ENCODE data around the gene PHF10.

The PHF10 gene

DNA sequence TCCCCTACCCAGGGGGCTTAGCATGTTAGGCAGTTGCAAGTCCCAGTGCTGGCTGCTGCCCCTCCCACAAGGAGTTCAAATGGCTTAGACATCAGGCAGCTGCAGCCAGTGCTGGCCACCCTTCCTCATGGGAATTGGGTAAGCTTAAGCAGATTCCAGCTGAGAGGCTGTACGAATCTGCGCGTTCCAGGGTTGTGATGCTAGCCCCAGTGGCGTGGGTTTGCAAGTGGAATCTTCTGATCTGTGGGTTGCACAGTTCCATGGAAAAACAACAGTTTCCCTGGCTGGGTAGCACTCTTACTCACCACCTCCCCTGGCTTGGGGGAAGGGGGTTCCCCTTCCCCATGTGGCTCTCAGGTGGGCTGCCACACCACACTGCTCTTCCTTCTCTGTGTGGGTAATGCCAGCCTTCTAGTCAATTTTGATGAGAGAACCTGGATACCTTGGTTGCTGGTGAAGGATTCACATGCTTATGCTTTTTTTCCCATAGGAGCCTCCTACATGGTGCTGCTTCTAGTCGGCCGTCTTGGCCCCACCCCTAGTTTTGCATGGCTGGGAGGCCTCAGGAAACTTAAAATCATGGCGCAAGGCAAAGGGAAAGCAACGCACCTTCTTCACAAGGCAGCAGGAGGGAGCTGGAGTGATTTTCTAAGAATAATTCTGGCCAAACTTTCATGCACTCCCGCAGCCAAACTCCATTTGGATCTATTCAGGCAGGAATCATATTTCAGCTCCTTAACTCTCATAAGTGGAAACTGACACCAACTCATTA is 14.1 kb upstream of the PHF10 start:
- H3K27ac Mint-ChIP-seq, result no peak overlapping the region

DNA sequence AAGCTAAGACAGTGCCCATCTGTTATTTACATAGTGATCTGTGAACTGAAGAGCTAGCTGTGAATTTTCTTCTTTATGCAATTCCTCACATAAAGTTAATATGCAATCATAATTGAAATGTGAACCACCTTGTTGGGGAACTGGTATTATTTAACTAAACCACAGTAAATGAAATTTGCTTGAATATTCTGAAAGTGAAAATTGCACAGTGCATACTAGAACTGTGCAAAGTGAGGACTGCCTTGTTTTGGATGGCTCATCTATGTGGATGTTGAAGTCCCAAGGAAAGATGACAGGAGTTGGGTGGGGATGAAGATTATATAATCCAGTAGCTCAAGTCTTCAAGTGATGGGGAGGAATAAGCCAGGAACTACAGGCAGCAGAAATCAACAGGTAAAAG is 5.7 kb upstream of the PHF10 start:
- Mint-ChIP-seq H3K27ac (no peak overlapping the region), H3K9me3 (peaks cover 7% of the 10 kb centered on the region), H3K36me3 (ENCODE audit: low read depth) (peaks cover 8% of the 10 kb centered on the region), H3K27me3 (peaks cover 6% of the 10 kb centered on the region), H3K4me3 (no peak overlapping the region), H3K4me1 (peaks cover 16% of the 10 kb centered on the region)
- no peak for DNase-seq
- no peak for ATAC-seq

More for the DNA sequence above, 14.1 kb upstream of the PHF10 start:
- ATAC-seq (peak; percentile 77), DNase-seq (peak; percentile 26)
- Mint-ChIP-seq H3K36me3 (ENCODE audit: low read depth) (no peaks in the 10 kb centered on the region), H3K4me3 (no peak overlapping the region), H3K4me1 (peaks cover 13% of the 10 kb centered on the region), H3K9me3 (peaks cover 7% of the 10 kb centered on the region), H3K27me3 (peaks cover 18% of the 10 kb centered on the region)

DNA sequence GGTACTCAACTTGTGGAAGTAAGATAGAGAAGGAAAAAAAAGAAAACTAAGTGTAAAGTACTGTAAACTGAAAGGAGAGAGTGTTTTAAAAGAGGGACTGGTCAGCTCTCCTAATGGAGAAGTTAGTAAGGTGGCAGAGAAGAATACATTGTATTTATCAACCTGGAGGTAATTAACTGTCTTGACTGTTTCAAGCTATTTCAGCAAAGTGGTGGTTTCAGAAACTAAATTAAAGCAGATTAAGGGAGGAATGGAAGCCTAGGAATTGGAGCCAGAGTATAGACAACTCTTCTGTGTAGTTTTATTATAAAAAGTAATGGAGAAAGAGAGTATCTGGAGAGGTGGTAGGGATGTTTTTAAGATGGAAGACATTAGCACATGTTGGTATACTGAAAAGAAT is 2.7 kb upstream of the PHF10 start:
- no peak for ATAC-seq
- Mint-ChIP-seq H3K4me3 (no peak overlapping the region), H3K27me3 (no peaks in the 10 kb centered on the region), H3K27ac (no peak overlapping the region), H3K9me3 (no peaks in the 10 kb centered on the region), H3K4me1 (peaks cover 24% of the 10 kb centered on the region), H3K36me3 (ENCODE audit: low read depth) (peaks cover 10% of the 10 kb centered on the region)
- no peak for DNase-seq

DNA sequence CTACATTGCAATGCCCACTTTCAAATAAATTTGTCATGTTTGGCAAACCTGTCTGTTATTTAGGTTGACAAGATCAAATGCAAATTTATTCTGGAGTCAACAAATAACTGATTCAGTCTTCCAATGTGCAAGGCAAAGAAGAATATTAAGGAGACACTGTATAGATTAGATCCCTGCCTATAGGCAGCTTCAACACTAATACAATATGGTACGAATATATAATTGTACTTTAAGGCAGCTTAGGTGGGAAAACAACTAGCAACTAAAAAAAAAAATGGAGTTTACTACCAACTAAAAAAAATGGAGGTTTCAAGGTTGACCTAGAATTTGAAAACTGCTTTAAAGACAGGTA is 1.7 kb upstream of the PHF10 start:
- peaks cover 32% of the 10 kb centered on the region for H3K4me1 Mint-ChIP-seq
- DNase-seq (no peak), ATAC-seq (no peak)
- H3K27me3 Mint-ChIP-seq, result no peaks in the 10 kb centered on the region
- H3K9me3 Mint-ChIP-seq, result no peaks in the 10 kb centered on the region
- peaks cover 13% of the 10 kb centered on the region for H3K36me3 Mint-ChIP-seq (ENCODE audit: low read depth)
- H3K27ac Mint-ChIP-seq, result peak overlapping the region; percentile 91
- peak overlapping the region; percentile 83 for H3K4me3 Mint-ChIP-seq

DNA sequence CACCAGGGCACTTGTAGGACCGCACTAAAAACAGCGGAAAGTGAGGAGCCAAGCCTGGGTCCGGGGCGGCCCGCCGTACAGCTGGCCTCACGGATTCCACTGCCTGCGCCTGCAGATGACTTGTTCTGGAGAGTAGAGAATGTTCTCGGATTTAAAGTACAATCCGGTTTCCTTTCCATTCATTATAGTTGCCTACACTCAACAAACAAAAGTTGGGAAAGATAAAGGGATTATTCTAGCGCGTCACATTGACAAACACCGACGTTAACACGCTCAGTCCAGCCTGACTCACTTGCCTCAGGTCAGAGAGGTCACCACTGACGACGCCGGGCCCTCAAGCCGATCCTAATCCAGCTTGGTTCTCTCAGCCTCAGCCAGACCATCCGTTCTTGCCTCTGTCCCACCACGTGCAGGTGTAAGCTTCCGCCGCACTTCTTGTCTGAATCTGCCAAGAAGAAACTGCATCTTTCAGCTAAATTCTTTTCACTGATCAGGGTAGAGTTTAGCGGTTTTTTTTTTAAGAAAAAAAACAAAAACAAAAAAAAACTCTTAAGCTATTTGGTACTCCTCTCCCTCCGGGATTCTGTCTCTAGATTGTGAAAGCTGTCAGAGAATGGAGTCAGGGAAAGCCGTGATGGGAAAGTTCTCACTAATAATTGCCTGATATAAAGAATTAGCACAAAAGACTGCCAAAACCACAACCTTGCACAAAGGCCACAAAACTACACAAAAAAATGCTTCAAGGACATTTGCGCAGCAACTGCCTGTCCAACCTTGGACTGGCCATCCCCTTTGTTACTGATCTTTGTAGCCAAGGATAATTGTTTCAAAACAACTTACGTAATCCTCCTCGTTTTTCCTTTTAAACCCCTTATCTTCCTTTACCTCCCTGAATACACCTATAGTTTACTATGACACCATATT is 1.1 kb upstream of the PHF10 start:
- DNase-seq, result peak; percentile 43
- Mint-ChIP-seq H3K27ac (peak overlapping the region; percentile 91), H3K4me3 (peak overlapping the region; percentile 83), H3K4me1 (peaks cover 37% of the 10 kb centered on the region), H3K36me3 (ENCODE audit: low read depth) (peaks cover 14% of the 10 kb centered on the region), H3K27me3 (no peaks in the 10 kb centered on the region), H3K9me3 (no peaks in the 10 kb centered on the region)
- peak; percentile 15 for ATAC-seq

DNA sequence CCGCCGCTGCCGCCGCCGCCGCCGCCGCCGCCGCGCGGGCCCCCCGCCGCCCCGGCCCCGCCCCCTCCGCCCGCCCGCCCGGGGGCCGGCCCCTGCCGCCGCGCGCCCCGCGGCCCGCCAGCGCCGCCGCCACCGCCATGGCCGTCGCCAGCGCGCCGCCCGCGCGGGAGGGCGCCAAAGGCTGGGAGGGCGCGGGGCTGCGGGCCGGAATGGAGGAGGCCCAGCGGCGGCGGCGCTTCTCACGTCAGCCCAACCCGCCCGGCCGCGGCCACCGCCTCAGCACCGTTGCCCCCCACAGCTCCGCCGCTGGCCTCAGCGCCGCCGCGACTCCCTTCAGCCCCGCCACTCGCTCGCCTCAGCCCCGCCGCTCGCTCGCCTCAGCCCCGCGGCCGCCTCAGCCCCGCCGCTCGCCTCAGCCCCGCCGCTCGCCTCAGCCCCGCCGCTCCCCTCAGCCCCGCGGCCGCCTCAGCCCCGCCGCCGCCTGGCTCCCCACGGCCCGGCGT is 258 bp downstream of the PHF10 start:
- peak; percentile 26 for ATAC-seq
- Mint-ChIP-seq H3K36me3 (ENCODE audit: low read depth) (peaks cover 21% of the 10 kb centered on the region), H3K27ac (no peak overlapping the region), H3K9me3 (no peaks in the 10 kb centered on the region), H3K4me3 (peak overlapping the region; percentile 41), H3K27me3 (no peaks in the 10 kb centered on the region), H3K4me1 (peaks cover 50% of the 10 kb centered on the region)
- DNase-seq, result peak; percentile 41

DNA sequence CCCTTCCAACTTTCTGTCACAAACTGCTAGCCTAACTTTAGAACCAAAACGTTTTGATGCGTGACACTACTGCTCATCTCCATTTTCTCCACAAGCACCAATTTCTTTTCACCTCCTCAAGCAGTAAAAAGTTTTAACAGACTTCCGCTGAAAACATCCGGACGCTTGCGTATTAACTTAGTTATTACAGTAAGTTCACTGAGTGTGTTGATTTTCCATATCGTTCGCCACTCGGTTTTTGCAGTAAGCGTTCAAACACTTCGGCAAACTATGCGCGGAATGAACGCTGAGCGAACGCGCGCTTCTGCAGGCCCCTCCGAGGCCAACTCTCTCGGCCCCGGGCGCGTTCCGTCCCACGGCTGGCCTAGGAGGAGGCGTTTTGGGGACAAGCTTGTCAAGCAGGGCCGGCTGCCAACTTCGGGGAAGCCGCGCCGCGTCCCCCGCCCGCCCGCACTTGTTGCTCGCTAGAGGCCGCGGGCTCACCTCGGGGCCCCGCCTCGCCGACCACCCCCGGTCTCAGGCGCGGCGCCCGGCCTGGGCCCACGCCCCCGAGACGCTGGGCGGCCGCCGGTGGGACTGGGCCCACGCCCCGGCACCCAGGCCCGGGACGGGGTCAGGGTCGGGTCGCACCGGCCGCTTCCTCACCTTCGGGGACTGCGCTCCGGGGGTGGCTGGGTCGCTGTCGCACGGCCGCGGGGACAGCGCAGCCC is 945 bp downstream of the PHF10 start:
- no peaks in the 10 kb centered on the region for H3K9me3 Mint-ChIP-seq
- H3K36me3 Mint-ChIP-seq (ENCODE audit: low read depth), result peaks cover 23% of the 10 kb centered on the region
- peaks cover 52% of the 10 kb centered on the region for H3K4me1 Mint-ChIP-seq
- peak overlapping the region; percentile 95 for H3K27ac Mint-ChIP-seq
- peak; percentile 63 for DNase-seq
- H3K27me3 Mint-ChIP-seq, result no peaks in the 10 kb centered on the region
- peak overlapping the region; percentile 96 for H3K4me3 Mint-ChIP-seq
- ATAC-seq, result peak; percentile 15

DNA sequence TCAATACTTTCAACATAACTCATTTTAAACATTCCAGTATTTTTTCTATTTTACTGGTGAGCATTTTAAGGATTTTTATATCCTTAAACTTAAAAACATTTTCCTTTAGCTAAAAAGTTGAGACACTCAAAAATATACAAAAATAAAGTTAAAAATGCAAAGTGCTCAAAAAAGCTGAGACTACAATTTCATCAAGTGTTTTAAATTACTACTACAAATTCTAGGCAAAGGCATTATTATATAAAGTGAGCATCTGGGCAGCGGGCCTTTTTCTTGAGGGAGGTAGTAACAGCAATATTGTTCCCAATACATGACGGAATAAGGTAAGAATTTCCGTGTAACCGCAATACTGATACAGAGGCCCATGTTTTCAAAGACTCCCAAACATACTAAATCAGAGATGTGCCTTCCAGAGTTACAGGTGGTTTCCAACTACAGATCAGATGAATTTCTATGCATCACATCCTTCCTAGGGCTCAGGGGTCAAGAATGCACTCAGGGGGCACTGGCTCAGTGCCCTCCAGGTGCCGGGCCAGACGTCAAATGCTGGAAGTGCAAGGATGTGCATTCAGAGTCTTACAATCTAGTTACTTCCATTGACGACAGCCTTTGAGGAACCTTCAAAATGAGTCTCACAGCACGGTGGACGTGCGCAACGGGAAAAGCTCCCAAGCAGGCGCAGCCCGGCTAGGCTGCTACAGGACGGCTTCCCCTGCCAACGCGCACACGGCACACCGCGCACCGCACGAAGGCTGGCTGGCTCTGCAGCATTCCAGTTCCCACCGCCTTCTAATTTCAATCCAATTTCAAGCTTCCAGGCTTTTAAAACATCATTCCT is 1.7 kb downstream of the PHF10 start:
- H3K27ac Mint-ChIP-seq, result peak overlapping the region; percentile 95
- ATAC-seq, result peak; percentile 34
- peaks cover 52% of the 10 kb centered on the region for H3K4me1 Mint-ChIP-seq
- H3K9me3 Mint-ChIP-seq, result no peaks in the 10 kb centered on the region
- no peaks in the 10 kb centered on the region for H3K27me3 Mint-ChIP-seq
- peak overlapping the region; percentile 96 for H3K4me3 Mint-ChIP-seq
- H3K36me3 Mint-ChIP-seq (ENCODE audit: low read depth), result peaks cover 26% of the 10 kb centered on the region
- peak; percentile 37 for DNase-seq

DNA sequence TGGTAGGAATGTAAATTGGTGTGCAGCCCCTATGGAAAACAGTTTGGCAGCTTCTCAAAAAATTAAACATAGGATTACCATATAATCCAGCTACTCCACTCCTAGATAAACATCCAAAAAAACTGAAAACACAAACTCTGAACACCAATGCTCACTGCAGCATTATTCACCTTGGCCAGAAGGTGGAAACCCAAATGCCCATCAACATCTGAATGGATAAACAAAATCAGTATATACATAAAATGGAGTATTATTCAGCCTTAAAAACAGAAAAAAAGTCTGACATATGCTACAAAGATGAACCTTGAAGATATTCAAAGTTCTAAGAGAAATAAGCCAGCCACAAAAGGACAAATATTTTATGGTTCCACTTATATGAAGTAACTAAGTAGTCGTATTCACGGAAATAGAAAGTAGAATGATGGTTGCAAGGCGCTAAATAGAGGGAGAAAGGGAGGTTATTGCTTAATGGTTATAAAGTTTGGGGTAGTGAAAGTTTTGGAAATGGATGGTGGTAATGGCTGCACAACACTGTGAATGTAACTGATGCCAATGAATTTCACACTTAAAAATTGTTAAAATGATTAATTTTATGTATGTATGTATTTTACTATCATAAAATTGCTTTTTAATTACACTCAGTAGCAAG is 4.0 kb downstream of the PHF10 start:
- DNase-seq (no peak), ATAC-seq (no peak)
- peaks cover 37% of the 10 kb centered on the region for H3K36me3 Mint-ChIP-seq (ENCODE audit: low read depth)
- H3K4me1 Mint-ChIP-seq, result peaks cover 45% of the 10 kb centered on the region
- H3K9me3 Mint-ChIP-seq, result no peaks in the 10 kb centered on the region
- peak overlapping the region; percentile 74 for H3K27ac Mint-ChIP-seq
- H3K4me3 Mint-ChIP-seq, result no peak overlapping the region
- H3K27me3 Mint-ChIP-seq, result no peaks in the 10 kb centered on the region

DNA sequence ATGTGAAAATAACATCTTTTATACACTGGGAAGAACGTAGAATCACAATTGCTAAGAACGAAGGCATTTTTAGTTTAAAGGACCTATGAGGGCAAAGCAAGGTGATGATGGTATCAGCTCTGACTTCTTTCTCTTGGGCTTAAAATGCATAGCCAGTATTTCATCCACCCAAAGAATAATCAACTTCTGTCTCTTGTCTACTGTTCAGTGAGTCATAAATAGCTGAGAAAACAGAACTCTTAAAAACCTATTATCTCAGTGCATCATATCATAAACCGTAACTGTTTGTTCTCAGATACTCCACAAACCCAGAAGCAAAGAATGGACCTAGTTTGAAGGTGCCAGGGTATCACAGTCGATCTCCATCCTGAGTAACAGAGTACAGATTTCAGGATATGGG is 5.2 kb downstream of the PHF10 start:
- Mint-ChIP-seq H3K27me3 (no peaks in the 10 kb centered on the region), H3K9me3 (no peaks in the 10 kb centered on the region), H3K4me3 (no peak overlapping the region), H3K27ac (peak overlapping the region; percentile 55), H3K4me1 (peaks cover 46% of the 10 kb centered on the region), H3K36me3 (ENCODE audit: low read depth) (peaks cover 45% of the 10 kb centered on the region)
- ATAC-seq (no peak), DNase-seq (no peak)

DNA sequence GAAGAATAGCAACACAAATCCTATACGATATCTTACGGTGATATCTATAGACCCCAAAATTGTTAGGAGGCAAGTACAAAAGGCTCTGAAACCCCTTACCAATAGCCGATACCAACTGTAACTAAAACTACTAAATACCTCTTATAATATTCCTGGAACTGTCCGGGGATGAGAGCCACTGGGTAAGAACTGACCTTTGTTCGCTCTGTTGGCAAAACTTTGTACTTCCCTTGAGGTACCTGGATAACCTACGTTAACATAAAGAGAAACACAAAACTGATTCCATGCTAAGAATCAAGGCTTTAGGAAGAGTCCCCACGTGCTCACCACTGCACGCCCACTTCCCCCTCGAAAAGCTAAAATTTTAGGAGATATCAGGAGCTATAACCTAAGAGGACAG is 9.7 kb downstream of the PHF10 start:
- ATAC-seq (no peak), DNase-seq (no peak)
- no peak overlapping the region for H3K27ac Mint-ChIP-seq
- H3K27me3 Mint-ChIP-seq, result no peaks in the 10 kb centered on the region
- H3K36me3 Mint-ChIP-seq (ENCODE audit: low read depth), result peaks cover 64% of the 10 kb centered on the region
- no peaks in the 10 kb centered on the region for H3K9me3 Mint-ChIP-seq
- no peak overlapping the region for H3K4me3 Mint-ChIP-seq
- peaks cover 22% of the 10 kb centered on the region for H3K4me1 Mint-ChIP-seq

DNA sequence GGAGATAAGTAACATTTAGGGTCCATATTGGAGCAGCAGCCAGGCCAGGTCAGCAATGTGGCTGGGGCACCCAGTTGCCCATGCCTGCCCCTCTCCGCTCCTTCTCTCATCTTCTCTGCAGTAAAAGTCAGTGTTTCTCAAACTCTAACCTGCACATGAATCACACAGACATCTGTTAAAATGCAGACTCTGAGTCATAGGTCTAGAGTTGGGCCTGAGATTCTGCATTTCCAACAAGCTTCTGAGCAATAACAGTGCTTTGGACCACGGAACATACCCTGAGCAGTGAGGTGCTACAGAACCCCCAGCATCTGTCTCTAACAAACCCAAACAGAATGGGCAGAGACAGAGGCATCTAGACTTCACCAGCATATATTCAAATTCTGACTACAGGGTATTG is 10.1 kb downstream of the PHF10 start:
- ATAC-seq (peak; percentile 77), DNase-seq (no peak)
- Mint-ChIP-seq H3K27ac (no peak overlapping the region), H3K27me3 (no peaks in the 10 kb centered on the region), H3K36me3 (ENCODE audit: low read depth) (peaks cover 60% of the 10 kb centered on the region), H3K9me3 (no peaks in the 10 kb centered on the region), H3K4me3 (no peak overlapping the region), H3K4me1 (peaks cover 22% of the 10 kb centered on the region)

DNA sequence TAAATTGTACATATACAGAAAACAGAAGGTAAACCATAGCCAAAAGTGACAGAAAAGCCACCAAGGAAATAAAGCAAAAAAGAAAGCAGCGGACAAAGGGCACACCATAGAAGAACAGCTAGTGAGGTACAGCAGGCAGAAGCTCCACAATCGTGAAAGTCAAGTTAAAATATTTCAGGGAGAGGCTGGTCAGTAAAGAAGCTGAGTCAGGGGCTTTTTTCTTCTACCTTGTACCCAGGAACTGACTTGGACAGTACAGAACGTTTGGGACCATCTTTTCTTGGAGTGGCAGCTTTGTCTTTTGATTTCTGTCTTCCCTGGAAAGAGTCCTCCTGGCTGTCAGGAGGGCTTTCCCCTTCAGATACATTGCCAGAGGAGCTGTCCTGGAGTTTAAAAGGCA is 14.3 kb downstream of the PHF10 start:
- ATAC-seq, result no peak
- Mint-ChIP-seq H3K4me3 (no peak overlapping the region), H3K4me1 (peaks cover 33% of the 10 kb centered on the region)

More for the DNA sequence above, 14.3 kb downstream of the PHF10 start:
- H3K27me3 Mint-ChIP-seq, result no peaks in the 10 kb centered on the region
- H3K27ac Mint-ChIP-seq, result peak overlapping the region; percentile 4
- H3K36me3 Mint-ChIP-seq (ENCODE audit: low read depth), result peaks cover 51% of the 10 kb centered on the region
- H3K9me3 Mint-ChIP-seq, result no peaks in the 10 kb centered on the region
- no peak for DNase-seq
